Transverse colon (tissue), 4 donors: ENCODE data around the gene PSMA3. TPM values are rescaled to one million over a fixed set of nuclear protein-coding genes. Genes with fewer than 3 reads are reported as not detected.

Source experiments
- DNase-seq: peaks from one replicate; pipeline ENCODE4 v3.0.0-alpha.2; 2019
- H3K27ac ChIP-seq, 4 donors: fragments of 200-600 bp; sonication (generic); 2 replicates each; pipeline ENCODE4 v1.5.1; 2016 to 2018; ENCODE audit warnings: inconsistent platforms in 4 of 4
- H3K27me3 ChIP-seq: fragments of 200-600 bp; sonication (generic); 2 replicates; pipeline ENCODE4 v1.5.1; 2017; ENCODE audit warnings: inconsistent platforms
- H3K36me3 ChIP-seq, 4 donors: fragments of 200-600 bp; sonication (generic); 2 replicates each; pipeline ENCODE4 v1.5.1; 2017 to 2019; ENCODE audit warnings: inconsistent platforms in 4 of 4
- H3K4me1 ChIP-seq, 4 donors: fragments of 200-600 bp; sonication (generic); 2 replicates each; pipeline ENCODE4 v1.5.1; 2017 to 2020; ENCODE audit warnings: inconsistent platforms in 4 of 4
- H3K4me3 ChIP-seq, 4 donors: fragments of 200-600 bp; sonication (generic); 1 replicate in 1 of 4; 2 replicates in 3 of 4; pipeline versions ENCODE4 v1.5.1 to v1.6.1; 2017 to 2019; ENCODE audit warnings: inconsistent platforms in 4 of 4
- H3K9me3 ChIP-seq, 2 donors: fragments of 200-600 bp; sonication (generic); 2 replicates each; pipeline ENCODE4 v1.5.1; 2017 to 2019; ENCODE audit warnings: inconsistent platforms in 2 of 2
- EP300 ChIP-seq: sonication (generic); formaldehyde crosslinking; IDR thresholded peaks from one replicate; pipeline ENCODE4 v1.6.1; 2017; ENCODE audit warnings: antibody characterized with exemption, low read depth
- POLR2A ChIP-seq: fragments of 450-650 bp; IDR thresholded peaks from one replicate; pipeline ENCODE4 v1.6.1; 2016; ENCODE audit warnings: antibody characterized with exemption, mild to moderate bottlenecking, moderate library complexity
- POLR2AphosphoS5 ChIP-seq, 3 donors: sonication (generic); formaldehyde crosslinking; IDR thresholded peaks; one replicate each; pipeline ENCODE4 v1.6.1; 2016; ENCODE audit warnings: antibody characterized with exemption in 3 of 3
- WGBS, 2 donors: methylation state at CpG; one replicate each; pipeline ENCODE4 v1.1.5; 2018; ENCODE audit warnings: low coverage in 1 of 2; 5-methylcytosine and 5-hydroxymethylcytosine counted together
- in situ Hi-C, 4 donors: fragments of 200-750 bp; cut with MboI; loops; one replicate each; pipeline versions ENCODE4 v1.15.0 to v1.15.1; 2017; ENCODE audit warnings: low sequenced_read_pairs in 3 of 4, low pct_ligation_motif_present in 1 of 4, low pct_unique_long_range_greater_than_20kb in 1 of 4
- intact Hi-C: fragments of 100-400 bp; cut with DNase I; formaldehyde crosslinking; loops from one replicate; pipeline ENCODE4 v1.15.1; 2023; ENCODE audit warnings: low total_unique reads
- total RNA-seq, 4 donors: library from RNA; depleted of rRNA; stranded (reverse); fragments of >200 nt; gene quantifications; one replicate each; pipeline ENCODE4 v1.1.0, GENCODE V29; 2016
- TF ChIP-seq, protein P1 (sequence below), 5 experiments: fragments of 200-600 bp in 3 of 5; fragments of 450-650 bp in 2 of 5; sonication (generic) in 3 of 5; IDR thresholded peaks; 1 replicate in 2 of 5; 2 replicates in 3 of 5; pipeline ENCODE4 v1.5.1; 2016 to 2017; ENCODE audit warnings: antibody characterized with exemption in 5 of 5, inconsistent platforms in 3 of 5, mild to moderate bottlenecking in 2 of 5, moderate library complexity in 1 of 5

PSMA3 gene
- total RNA-seq = 10 to 100 TPM; 38.5 to 87.3 (median 80.3) TPM

GRCh38 chr14:58244556-58245387, at the start of gene PSMA3:
Gene PSMA3, plus strand, starts transcription at chr14:58244843. Its CDS starts 78 bp downstream, at chr14:58244921.
- intact Hi-C loops (loop anchor here (10.0 kb wide), 1 partner anchor 50 kb away; the partner anchor contains the start of gene ARID4A), in situ Hi-C loops (loop anchor here in 2 of 4 donors (10.0 kb wide), 1 partner anchor 50 kb away; the partner anchor contains the start of gene ARID4A (in 2 of the 2))
- Histone ChIP-seq H3K36me3 (peaks cover 0 to 6% (median 0%) of the 10 kb centered on the region in 4 donors), H3K27ac (peak within 1 kb of the TSS; percentile 93 to 98 (median 97)), H3K27me3 (no peaks in the 10 kb centered on the region), H3K4me1 (peaks cover 11 to 38% (median 23%) of the 10 kb centered on the region in 4 donors), H3K9me3 (no peaks in the 10 kb centered on the region), H3K4me3 (peak within 1 kb of the TSS; percentile 61 to 94 (median 74))
- peak; percentile 98 for DNase-seq
- TF ChIP-seq POLR2A = peak; percentile 77
- peak; percentile 74 to 92 (median 85) for TF ChIP-seq POLR2AphosphoS5 (IDR thresholded peaks at IDR 0.05)
- TF ChIP-seq, protein P1, sequence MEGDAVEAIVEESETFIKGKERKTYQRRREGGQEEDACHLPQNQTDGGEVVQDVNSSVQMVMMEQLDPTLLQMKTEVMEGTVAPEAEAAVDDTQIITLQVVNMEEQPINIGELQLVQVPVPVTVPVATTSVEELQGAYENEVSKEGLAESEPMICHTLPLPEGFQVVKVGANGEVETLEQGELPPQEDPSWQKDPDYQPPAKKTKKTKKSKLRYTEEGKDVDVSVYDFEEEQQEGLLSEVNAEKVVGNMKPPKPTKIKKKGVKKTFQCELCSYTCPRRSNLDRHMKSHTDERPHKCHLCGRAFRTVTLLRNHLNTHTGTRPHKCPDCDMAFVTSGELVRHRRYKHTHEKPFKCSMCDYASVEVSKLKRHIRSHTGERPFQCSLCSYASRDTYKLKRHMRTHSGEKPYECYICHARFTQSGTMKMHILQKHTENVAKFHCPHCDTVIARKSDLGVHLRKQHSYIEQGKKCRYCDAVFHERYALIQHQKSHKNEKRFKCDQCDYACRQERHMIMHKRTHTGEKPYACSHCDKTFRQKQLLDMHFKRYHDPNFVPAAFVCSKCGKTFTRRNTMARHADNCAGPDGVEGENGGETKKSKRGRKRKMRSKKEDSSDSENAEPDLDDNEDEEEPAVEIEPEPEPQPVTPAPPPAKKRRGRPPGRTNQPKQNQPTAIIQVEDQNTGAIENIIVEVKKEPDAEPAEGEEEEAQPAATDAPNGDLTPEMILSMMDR (IDR thresholded peaks at IDR 0.05) = no peak
- 1 to 2% methylated on average over 18 to 50 of the region's 50 CpGs for WGBS, 2 donors

DNA sequence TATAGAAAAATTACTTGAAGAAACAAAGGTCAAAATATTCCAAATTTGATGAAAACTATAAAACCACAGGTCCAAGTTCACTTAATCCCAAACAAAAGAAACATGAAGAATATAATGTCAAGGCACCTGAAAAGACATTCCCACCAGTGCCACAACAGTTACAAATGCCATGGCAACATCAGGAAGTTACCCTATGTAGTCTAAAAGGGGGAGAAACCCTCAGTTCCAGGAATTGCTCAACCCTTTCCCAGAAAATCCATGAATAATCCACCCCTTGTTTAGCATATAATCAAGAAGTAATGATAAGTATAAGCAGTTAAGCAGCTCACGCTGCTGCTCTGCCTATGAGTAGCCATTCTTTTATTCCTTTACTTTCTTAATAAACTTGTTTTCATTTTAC, 48.4 kb upstream of the PSMA3 start:
- H3K27ac ChIP-seq = no peak overlapping the region
- no peak for DNase-seq
- H3K9me3 ChIP-seq = no peaks in the 10 kb centered on the region
- intact Hi-C loops (no loop called here), in situ Hi-C loops (no loop called here)
- peaks cover 5 to 40% (median 18%) of the 10 kb centered on the region in 4 donors for H3K4me1 ChIP-seq
- TF ChIP-seq POLR2AphosphoS5 (IDR thresholded peaks at IDR 0.05) (no peak), POLR2A (no peak), EP300 (no peak)
- TF ChIP-seq, protein P1 (IDR thresholded peaks at IDR 0.05) = no peak
- WGBS, 2 donors = 97% methylated on average over 1 of the region's 1 CpG; no CpG with 5 or more reads in 1 of the 2 donors
- no peaks in the 10 kb centered on the region for H3K27me3 ChIP-seq
- no peaks in the 10 kb centered on the region for H3K36me3 ChIP-seq
- no peak overlapping the region for H3K4me3 ChIP-seq

GRCh38 chr14:58198086-58198485, 46.6 kb upstream of the PSMA3 start:
- intact Hi-C loops (no loop called here), in situ Hi-C loops (no loop called here)
- TF ChIP-seq POLR2A = no peak
- TF ChIP-seq EP300 = no peak
- TF ChIP-seq, protein P1 (IDR thresholded peaks at IDR 0.05) = no peak
- no peak for TF ChIP-seq POLR2AphosphoS5 (IDR thresholded peaks at IDR 0.05)
- H3K9me3 ChIP-seq = no peaks in the 10 kb centered on the region
- DNase-seq = no peak
- H3K4me1 ChIP-seq = peaks cover 5 to 37% (median 24%) of the 10 kb centered on the region in 4 donors
- 84 to 89% methylated on average over 5 of the region's 5 CpGs for WGBS, 2 donors
- no peak overlapping the region for H3K4me3 ChIP-seq
- no peaks in the 10 kb centered on the region for H3K36me3 ChIP-seq
- H3K27ac ChIP-seq = no peak overlapping the region
- no peaks in the 10 kb centered on the region for H3K27me3 ChIP-seq

GRCh38 chr14:58199726-58200479, 44.7 kb upstream of the PSMA3 start, which contains the start of gene ACTR10:
Gene ACTR10, plus strand, starts transcription at chr14:58200149. Its CDS starts 69 bp downstream, at chr14:58200218.
- H3K4me1 ChIP-seq = peaks cover 5 to 22% (median 20%) of the 10 kb centered on the region in 4 donors
- H3K36me3 ChIP-seq = peaks cover 0 to 6% (median 0%) of the 10 kb centered on the region in 4 donors
- WGBS, 2 donors = 1% methylated on average over 70 of the region's 78 CpGs; no CpG with 5 or more reads in 1 of the 2 donors
- no peaks in the 10 kb centered on the region for H3K27me3 ChIP-seq
- H3K9me3 ChIP-seq = no peaks in the 10 kb centered on the region
- intact Hi-C loops = no loop called here
- TF ChIP-seq EP300 (no peak), POLR2A (peak; percentile 64), POLR2AphosphoS5 (IDR thresholded peaks at IDR 0.05) (peak; percentile 71 to 86 (median 81))
- TF ChIP-seq, protein P1 (IDR thresholded peaks at IDR 0.05) = no peak
- in situ Hi-C loops = no loop called here
- H3K4me3 ChIP-seq = peak within 1 kb of the TSS; percentile 73 to 96 (median 91)
- peak within 1 kb of the TSS; percentile 93 to 98 (median 94) for H3K27ac ChIP-seq
- DNase-seq = peak; percentile 92
